Keratinocyte (primary cell): Measurements from ENCODE around the gene POLD3. TPM values are rescaled to one million over a fixed set of nuclear protein-coding genes. Genes with fewer than 3 reads are reported as not detected.
A peak's percentile ranks its signal among the peaks of the same experiment; 100 is the strongest.

Experiments
- DNase-seq: peaks from one replicate; pipeline ENCODE4 v3.0.0-alpha.2; 2011; ENCODE audit warnings: low read depth, missing footprints, low spot score
- FAIRE-seq: peaks from 2 replicates; lab custom pipeline; 2011; peaks lifted over from hg19 to GRCh38; lab: Jason Lieb, UNC
- H2AFZ ChIP-seq: 2 replicates; pipeline ENCODE4 v1.6.0; 2012; ENCODE audit warnings: low read length, control low read depth, inconsistent platforms; ENCODE audit not compliant: control insufficient read depth
- H3K27ac ChIP-seq: 2 replicates; pipeline ENCODE4 v1.5.1; 2011; ENCODE audit warnings: low read length; ENCODE audit not compliant: control insufficient read depth, insufficient read depth
- H3K27me3 ChIP-seq: 3 replicates; pipeline ENCODE4 v1.6.0; 2011; ENCODE audit warnings: low read length; ENCODE audit not compliant: control insufficient read depth, insufficient read depth; ENCODE audit errors: extremely low read depth
- H3K36me3 ChIP-seq, 2 experiments: 2 replicates in 1 of 2; 3 replicates in 1 of 2; pipeline ENCODE4 v1.5.1; 2011; ENCODE audit warnings: low read length in 2 of 2, mild to moderate bottlenecking in 1 of 2; ENCODE audit not compliant: control insufficient read depth in 2 of 2, insufficient read depth in 2 of 2; ENCODE audit errors: extremely low read depth in 1 of 2
- H3K4me1 ChIP-seq: 3 replicates; pipeline ENCODE4 v1.5.1; 2011; ENCODE audit warnings: low read length; ENCODE audit not compliant: control insufficient read depth, insufficient read depth; ENCODE audit errors: extremely low read depth
- H3K4me2 ChIP-seq: 3 replicates; pipeline ENCODE4 v1.6.0; 2011; ENCODE audit warnings: low read depth, low read length; ENCODE audit not compliant: control insufficient read depth, insufficient read depth; ENCODE audit errors: extremely low read depth
- H3K4me3 ChIP-seq, 3 experiments: fragments of 200-600 bp in 1 of 3; sonication (generic) in 1 of 3; 2 replicates in 2 of 3; 3 replicates in 1 of 3; pipeline ENCODE4 v1.5.1; 2011 to 2016; ENCODE audit warnings: low read length in 3 of 3, mild to moderate bottlenecking in 3 of 3, control low read depth in 2 of 3, inconsistent platforms in 1 of 3, low read depth in 1 of 3, mixed read lengths in 1 of 3, mixed run types in 1 of 3, moderate library complexity in 1 of 3; ENCODE audit not compliant: control insufficient read depth in 2 of 3, insufficient read depth in 2 of 3; ENCODE audit errors: extremely low read depth in 1 of 3
- H3K79me2 ChIP-seq: 2 replicates; pipeline ENCODE4 v1.6.0; 2012; ENCODE audit warnings: low read length; ENCODE audit not compliant: control insufficient read depth, insufficient read depth
- H3K9ac ChIP-seq: 3 replicates; pipeline ENCODE4 v1.6.0; 2011; ENCODE audit warnings: low read length; ENCODE audit not compliant: control insufficient read depth, insufficient read depth; ENCODE audit errors: extremely low read depth
- H3K9me1 ChIP-seq: 3 replicates; pipeline ENCODE4 v1.6.0; 2011; ENCODE audit warnings: low read length; ENCODE audit not compliant: control insufficient read depth, insufficient read depth; ENCODE audit errors: extremely low read depth
- H3K9me3 ChIP-seq: 2 replicates; pipeline ENCODE4 v1.5.1; 2012; ENCODE audit warnings: low read depth, low read length; ENCODE audit not compliant: control insufficient read depth
- H4K20me1 ChIP-seq: 3 replicates; pipeline ENCODE4 v1.6.0; 2011; ENCODE audit warnings: low read length; ENCODE audit not compliant: control insufficient read depth, insufficient read depth; ENCODE audit errors: extremely low read depth
- CTCF ChIP-seq, 3 experiments: IDR thresholded peaks in 1 of 3; conservative IDR thresholded peaks in 1 of 3; optimal IDR thresholded peaks in 1 of 3; 2 replicates in 2 of 3; 3 replicates in 1 of 3; pipeline versions ENCODE3 to v1.5.1; 2011; ENCODE audit warnings: low read length in 3 of 3, mild to moderate bottlenecking in 3 of 3, moderate library complexity in 2 of 3, control low read depth in 1 of 3, inconsistent platforms in 1 of 3; ENCODE audit not compliant: insufficient read depth in 2 of 3; ENCODE audit errors: extremely low read depth in 1 of 3
- EZH2 ChIP-seq: IDR thresholded peaks from one replicate; pipeline ENCODE4 v1.6.1; 2012; ENCODE audit warnings: inconsistent platforms, mild to moderate bottlenecking, low read length, moderate library complexity
- dilution Hi-C: fragments of 300-500 bp; cut with MboI; formaldehyde crosslinking; loops from one replicate; pipeline ENCODE4 v1.7.0; 2020; ENCODE audit warnings: low sequenced_read_pairs; ENCODE audit not compliant: extremely low pct_ligation_motif_present
- polyA plus RNA-seq, 5 experiments: library from polyadenylated mRNA; depleted of rRNA in 3 of 5; stranded (reverse) in 3 of 5; stranded (forward) in 1 of 5; unstranded in 1 of 5; fragments of >200 nt; gene quantifications; 1 replicate in 1 of 5; 2 replicates in 3 of 5; 3 replicates in 1 of 5; pipeline versions ENCODE4 v1.2.1 to v1.2.3, GENCODE V29; 2011 to 2012; ENCODE audit warnings: missing spikeins in 2 of 5, low read depth in 1 of 5, low replicate concordance in 1 of 5
- small RNA-seq, 3 experiments: library from RNA; depleted of rRNA; stranded (forward); fragments of <200 nt; gene quantifications; one replicate each; pipeline ENCODE3, GENCODE V24; 2012; ENCODE audit warnings: low read depth in 3 of 3, low replicate concordance in 1 of 3; ENCODE audit not compliant: insufficient read length in 3 of 3

Gene POLD3
- polyA plus RNA-seq, 1 donor (not counting 4 experiments of a cell fraction or from before 2014, with no cell fraction given), result 16.7 TPM

GRCh38 chr11:74689666-74690065, 97.3 kb downstream of the POLD3 start:
- H3K4me1 ChIP-seq, result peaks cover 14% of the 10 kb centered on the region
- H3K9me3 ChIP-seq, result no peaks in the 10 kb centered on the region
- no peaks in the 10 kb centered on the region for H3K27me3 ChIP-seq
- H3K27ac ChIP-seq, result no peak overlapping the region
- no peaks in the 10 kb centered on the region for H3K9me1 ChIP-seq
- H3K9ac ChIP-seq, result no peak overlapping the region
- no peaks in the 10 kb centered on the region for H3K79me2 ChIP-seq
- DNase-seq (no peak), FAIRE-seq (peak; percentile 68)
- no peaks in the 10 kb centered on the region for H3K36me3 ChIP-seq
- peak overlapping the region; percentile 42 for H3K4me2 ChIP-seq
- no peaks in the 10 kb centered on the region for H4K20me1 ChIP-seq
- dilution Hi-C loops, result no loop called here
- no peak overlapping the region for H3K4me3 ChIP-seq
- H2AFZ ChIP-seq, result no peak overlapping the region
- TF ChIP-seq EZH2 (no peak), CTCF (optimal IDR thresholded peaks at IDR 0.05 in 1 of 3, IDR thresholded peaks at IDR 0.05 in 1 of 3, conservative IDR thresholded peaks at IDR 0.05 in 1 of 3; ENCODE audit: extremely low read depth in 1 of 3, insufficient read depth in 2 of 3, low read length in 3 of 3) (no peak)

GRCh38 chr11:74691755-74692154, 99.4 kb downstream of the POLD3 start:
- dilution Hi-C loops, result no loop called here
- FAIRE-seq, result no peak

More at GRCh38 chr11:74691755-74692154, 99.4 kb downstream of the POLD3 start:
- H3K4me2 ChIP-seq, result no peak overlapping the region
- H3K4me1 ChIP-seq, result peaks cover 21% of the 10 kb centered on the region
- no peak overlapping the region for H3K4me3 ChIP-seq
- no peaks in the 10 kb centered on the region for H3K36me3 ChIP-seq
- DNase-seq, result no peak
- H3K79me2 ChIP-seq, result no peaks in the 10 kb centered on the region
- H2AFZ ChIP-seq, result no peak overlapping the region
- H4K20me1 ChIP-seq, result no peaks in the 10 kb centered on the region
- H3K9me1 ChIP-seq, result no peaks in the 10 kb centered on the region
- no peaks in the 10 kb centered on the region for H3K9me3 ChIP-seq
- no peaks in the 10 kb centered on the region for H3K27me3 ChIP-seq
- TF ChIP-seq CTCF (optimal IDR thresholded peaks at IDR 0.05 in 1 of 3, IDR thresholded peaks at IDR 0.05 in 1 of 3, conservative IDR thresholded peaks at IDR 0.05 in 1 of 3; ENCODE audit: extremely low read depth in 1 of 3, insufficient read depth in 2 of 3, low read length in 3 of 3) (no peak), EZH2 (no peak)
- H3K27ac ChIP-seq, result no peak overlapping the region
- H3K9ac ChIP-seq, result no peak overlapping the region

Small RNA genes within 50 kb of the gene (small RNA-seq; reads per million reads assigned to genes)
- 0 reads per million in 3 experiments for gene RANP3
- 0 reads per million in 3 experiments for gene RN7SKP297

Other genes with a start within 250 kb of the POLD3 start
- gene PGM2L1, start 194.1 kb upstream of the POLD3 start, polyA plus RNA-seq, result 2.3 to 3.1 TPM (median 2.7 TPM) in 3 replicates
- not detected in 3 replicates for gene KCNE3, start 125.0 kb upstream of the POLD3 start, polyA plus RNA-seq
- gene LIPT2, start 98.9 kb upstream of the POLD3 start, polyA plus RNA-seq, result 1.2 to 2.6 TPM (median 2.3 TPM) in 3 replicates
- gene CHRDL2, start 138.8 kb downstream of the POLD3 start, polyA plus RNA-seq, result not detected in 3 replicates
- gene RNF169, start 156.3 kb downstream of the POLD3 start, polyA plus RNA-seq, result 6.2 to 9.2 TPM (median 8.9 TPM) in 3 replicates